GM06990 (cell line): ENCODE data around the gene BMPR1B.

ENCODE experiments used
- DNase-seq: peaks from one replicate; pipeline ENCODE4 v3.0.0-alpha.2; 2011; ENCODE audit not compliant: insufficient read length; ENCODE audit errors: extremely low read depth
- H3K27me3 ChIP-seq: replicated peaks from 2 replicates; pipeline ENCODE4 v1.6.0; 2011; ENCODE audit warnings: low read length; ENCODE audit not compliant: control insufficient read depth, insufficient read depth
- H3K36me3 ChIP-seq: 2 replicates; pipeline ENCODE4 v1.5.1; 2011; ENCODE audit warnings: low read length; ENCODE audit not compliant: control insufficient read depth, insufficient read depth
- H3K4me3 ChIP-seq: replicated peaks from 2 replicates; pipeline ENCODE4 v1.5.1; 2011; ENCODE audit warnings: low read depth, mild to moderate bottlenecking, control low read depth, low read length
- TF ChIP-seq, protein P1 (sequence below): IDR thresholded peaks from 2 replicates; pipeline ENCODE4 v1.5.1; 2011; ENCODE audit warnings: low read length, control low read depth, mild to moderate bottlenecking, inconsistent platforms; ENCODE audit not compliant: insufficient read depth, poor library complexity, severe bottlenecking

BMPR1B gene

GRCh38 chr4:94925764-94926347 lies 168.1 kb downstream of the BMPR1B start:
- DNase-seq: no peak
- Histone ChIP-seq H3K4me3 (no peak overlapping the region), H3K36me3 (no peaks in the 10 kb centered on the region), H3K27me3 (no peaks in the 10 kb centered on the region)
- TF ChIP-seq, protein P1, sequence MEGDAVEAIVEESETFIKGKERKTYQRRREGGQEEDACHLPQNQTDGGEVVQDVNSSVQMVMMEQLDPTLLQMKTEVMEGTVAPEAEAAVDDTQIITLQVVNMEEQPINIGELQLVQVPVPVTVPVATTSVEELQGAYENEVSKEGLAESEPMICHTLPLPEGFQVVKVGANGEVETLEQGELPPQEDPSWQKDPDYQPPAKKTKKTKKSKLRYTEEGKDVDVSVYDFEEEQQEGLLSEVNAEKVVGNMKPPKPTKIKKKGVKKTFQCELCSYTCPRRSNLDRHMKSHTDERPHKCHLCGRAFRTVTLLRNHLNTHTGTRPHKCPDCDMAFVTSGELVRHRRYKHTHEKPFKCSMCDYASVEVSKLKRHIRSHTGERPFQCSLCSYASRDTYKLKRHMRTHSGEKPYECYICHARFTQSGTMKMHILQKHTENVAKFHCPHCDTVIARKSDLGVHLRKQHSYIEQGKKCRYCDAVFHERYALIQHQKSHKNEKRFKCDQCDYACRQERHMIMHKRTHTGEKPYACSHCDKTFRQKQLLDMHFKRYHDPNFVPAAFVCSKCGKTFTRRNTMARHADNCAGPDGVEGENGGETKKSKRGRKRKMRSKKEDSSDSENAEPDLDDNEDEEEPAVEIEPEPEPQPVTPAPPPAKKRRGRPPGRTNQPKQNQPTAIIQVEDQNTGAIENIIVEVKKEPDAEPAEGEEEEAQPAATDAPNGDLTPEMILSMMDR: no peak

- TF ChIP-seq, protein P1: no peak
- DNase-seq: no peak
- no peaks in the 10 kb centered on the region for H3K36me3 ChIP-seq
Measured at GRCh38 chr4:94926936-94927335, 169.2 kb downstream of the BMPR1B start.

DNA sequence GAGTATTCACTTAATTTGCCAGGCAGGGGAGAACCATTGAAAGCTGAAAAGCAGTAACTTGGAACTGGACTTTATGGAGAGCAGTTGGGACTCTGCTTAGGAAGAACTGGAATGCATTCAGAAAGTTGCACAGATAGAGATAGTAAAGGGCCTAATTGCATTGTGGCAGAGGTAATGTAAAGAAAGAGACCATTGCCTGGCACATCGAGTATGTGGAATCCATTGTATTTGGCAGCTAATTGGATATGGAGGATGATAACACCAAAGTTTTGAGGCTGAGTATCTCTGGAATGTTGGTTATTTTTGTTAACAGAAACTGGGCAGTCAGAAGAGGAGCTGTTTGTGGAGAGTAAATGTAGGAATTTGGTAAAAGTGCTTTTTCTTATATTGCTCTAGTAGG lies 169.9 kb downstream of the BMPR1B start:
- TF ChIP-seq, protein P1: no peak
- no peak for DNase-seq

More at GRCh38 chr4:94926936-94927335, 169.2 kb downstream of the BMPR1B start:
- no peak overlapping the region for H3K4me3 ChIP-seq
- H3K27me3 ChIP-seq: no peaks in the 10 kb centered on the region

GRCh38 chr4:94929696-94930095 lies 171.9 kb downstream of the BMPR1B start:
- H3K36me3 ChIP-seq: no peaks in the 10 kb centered on the region
- H3K27me3 ChIP-seq: no peaks in the 10 kb centered on the region
- no peak for DNase-seq
- no peak overlapping the region for H3K4me3 ChIP-seq
- TF ChIP-seq, protein P1: no peak

More for the DNA sequence above, 169.9 kb downstream of the BMPR1B start:
- Histone ChIP-seq H3K27me3 (no peaks in the 10 kb centered on the region), H3K4me3 (no peak overlapping the region), H3K36me3 (no peaks in the 10 kb centered on the region)

GRCh38 chr4:94931626-94932025 lies 173.9 kb downstream of the BMPR1B start:
- no peaks in the 10 kb centered on the region for H3K36me3 ChIP-seq
- DNase-seq: no peak
- TF ChIP-seq, protein P1: no peak
- H3K4me3 ChIP-seq: no peak overlapping the region
- no peaks in the 10 kb centered on the region for H3K27me3 ChIP-seq

GRCh38 chr4:94932366-94932765 lies 174.6 kb downstream of the BMPR1B start:
- Histone ChIP-seq H3K27me3 (no peaks in the 10 kb centered on the region), H3K4me3 (no peak overlapping the region), H3K36me3 (no peaks in the 10 kb centered on the region)
- no peak for DNase-seq
- TF ChIP-seq, protein P1: no peak
